ENCODE measurements around the gene STRIP1. TPM values are rescaled to one million over a fixed set of nuclear protein-coding genes. Genes with fewer than 3 reads are reported as not detected.
"Not testable (repeated sequence)": the region's sequence is repeated elsewhere in the genome, so short reads cannot be mapped to it uniquely, and the experiment has no call there.

Gene STRIP1
- total and polyA plus RNA-seq, 2 donors from 2014 or later, result 9.5 to 31.1 TPM

DNA sequence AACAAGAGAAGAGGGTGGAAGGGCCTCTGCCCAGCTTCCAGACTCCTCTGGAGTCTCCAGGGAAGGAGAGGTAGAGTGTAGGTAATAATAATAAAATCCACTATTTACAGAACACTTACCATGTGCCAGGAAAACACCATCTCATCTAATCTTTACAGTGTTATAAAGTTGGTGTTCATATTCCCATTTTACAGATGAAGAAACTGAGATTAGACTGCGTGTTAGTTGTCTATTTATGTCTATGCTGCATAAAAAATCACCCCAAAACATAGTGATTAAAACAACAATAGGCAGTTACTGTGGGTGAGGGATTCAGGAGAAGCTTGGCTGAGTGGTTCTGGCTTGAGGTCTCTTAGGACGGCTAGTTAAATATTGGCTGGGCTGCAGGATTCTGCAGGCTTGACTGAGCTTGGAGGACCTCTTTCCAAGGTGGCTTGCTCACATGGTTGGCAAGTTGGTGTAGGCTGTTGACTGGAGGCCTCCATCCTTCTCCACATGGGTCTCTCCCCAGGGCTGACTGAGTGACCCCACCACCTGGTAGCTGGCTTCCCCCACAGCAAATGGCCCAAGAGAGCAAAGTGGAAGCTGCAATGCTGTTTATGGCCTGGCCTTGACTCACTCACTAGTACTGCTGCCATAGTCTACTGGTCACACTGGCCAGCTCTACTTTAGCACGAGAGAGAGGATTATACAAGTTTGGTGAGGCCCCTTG is 42.5 kb downstream of the STRIP1 start:
- peaks cover 22% of the 10 kb centered on the region for H3K27me3 ChIP-seq (ENCODE audit: control insufficient read depth, insufficient read depth, low read length)
- DNase-seq, result no peak
- H3K4me3 ChIP-seq (ENCODE audit: low read length in 3 of 3), result no peak overlapping the region
- H3K36me3 ChIP-seq (ENCODE audit: control insufficient read depth in 2 of 3, insufficient read depth in 3 of 3, low read length in 3 of 3), result no peaks in the 10 kb centered on the region
- FAIRE-seq, result no peak
- H3K4me1 ChIP-seq (ENCODE audit: control insufficient read depth in 2 of 3, insufficient read depth in 2 of 3, low read depth in 1 of 3, low read length in 3 of 3), result peaks cover 0 to 2% (median 0%) of the 10 kb centered on the region in 3 donors
- H3K27ac ChIP-seq (ENCODE audit: low read depth in 2 of 2, low read length in 2 of 2), result no peak overlapping the region
- TF ChIP-seq, protein P1, sequence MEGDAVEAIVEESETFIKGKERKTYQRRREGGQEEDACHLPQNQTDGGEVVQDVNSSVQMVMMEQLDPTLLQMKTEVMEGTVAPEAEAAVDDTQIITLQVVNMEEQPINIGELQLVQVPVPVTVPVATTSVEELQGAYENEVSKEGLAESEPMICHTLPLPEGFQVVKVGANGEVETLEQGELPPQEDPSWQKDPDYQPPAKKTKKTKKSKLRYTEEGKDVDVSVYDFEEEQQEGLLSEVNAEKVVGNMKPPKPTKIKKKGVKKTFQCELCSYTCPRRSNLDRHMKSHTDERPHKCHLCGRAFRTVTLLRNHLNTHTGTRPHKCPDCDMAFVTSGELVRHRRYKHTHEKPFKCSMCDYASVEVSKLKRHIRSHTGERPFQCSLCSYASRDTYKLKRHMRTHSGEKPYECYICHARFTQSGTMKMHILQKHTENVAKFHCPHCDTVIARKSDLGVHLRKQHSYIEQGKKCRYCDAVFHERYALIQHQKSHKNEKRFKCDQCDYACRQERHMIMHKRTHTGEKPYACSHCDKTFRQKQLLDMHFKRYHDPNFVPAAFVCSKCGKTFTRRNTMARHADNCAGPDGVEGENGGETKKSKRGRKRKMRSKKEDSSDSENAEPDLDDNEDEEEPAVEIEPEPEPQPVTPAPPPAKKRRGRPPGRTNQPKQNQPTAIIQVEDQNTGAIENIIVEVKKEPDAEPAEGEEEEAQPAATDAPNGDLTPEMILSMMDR (IDR thresholded peaks at IDR 0.05; ENCODE audit: borderline replicate concordance, extremely low read depth, insufficient read depth), result no peak
- intact Hi-C loops (cut with DNase I), result no loop called here
- no peak overlapping the region for H3K9ac ChIP-seq (ENCODE audit: low read length in 3 of 3)
- H3K9me3 ChIP-seq (ENCODE audit: control insufficient read depth in 2 of 3, insufficient read depth in 1 of 3, low read length in 3 of 3), result no peaks in the 10 kb centered on the region

DNA sequence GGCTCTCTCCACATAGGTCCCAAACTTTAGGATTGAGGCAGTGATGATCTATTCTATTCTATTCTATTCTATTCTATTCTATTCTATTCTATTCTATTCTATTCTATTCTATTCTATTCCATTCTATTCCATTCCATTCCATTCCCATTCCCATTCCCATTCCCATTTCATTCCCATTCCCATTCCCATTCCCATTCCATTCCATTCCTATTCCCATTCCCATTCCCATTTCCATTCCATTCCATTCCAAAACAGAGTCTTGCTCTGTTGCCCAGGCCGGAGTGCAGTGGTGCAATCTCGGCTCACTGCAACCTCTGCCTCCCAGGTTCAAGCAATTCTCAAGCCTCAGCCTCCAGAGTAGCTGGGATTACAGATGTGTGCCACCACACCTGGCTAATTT is 45.6 kb downstream of the STRIP1 start:
- H3K9ac ChIP-seq (ENCODE audit: low read length in 3 of 3); intact Hi-C loops (cut with DNase I); H3K27ac ChIP-seq (ENCODE audit: low read depth in 2 of 2, low read length in 2 of 2); DNase-seq; H3K36me3 ChIP-seq (ENCODE audit: control insufficient read depth in 2 of 3, insufficient read depth in 3 of 3, low read length in 3 of 3); H3K4me1 ChIP-seq (ENCODE audit: control insufficient read depth in 2 of 3, insufficient read depth in 2 of 3, low read depth in 1 of 3, low read length in 3 of 3); H3K4me3 ChIP-seq (ENCODE audit: low read length in 3 of 3); FAIRE-seq; H3K9me3 ChIP-seq (ENCODE audit: control insufficient read depth in 2 of 3, insufficient read depth in 1 of 3, low read length in 3 of 3): not testable (repeated sequence)
- peaks cover 25% of the 10 kb centered on the region for H3K27me3 ChIP-seq (ENCODE audit: control insufficient read depth, insufficient read depth, low read length)

DNA sequence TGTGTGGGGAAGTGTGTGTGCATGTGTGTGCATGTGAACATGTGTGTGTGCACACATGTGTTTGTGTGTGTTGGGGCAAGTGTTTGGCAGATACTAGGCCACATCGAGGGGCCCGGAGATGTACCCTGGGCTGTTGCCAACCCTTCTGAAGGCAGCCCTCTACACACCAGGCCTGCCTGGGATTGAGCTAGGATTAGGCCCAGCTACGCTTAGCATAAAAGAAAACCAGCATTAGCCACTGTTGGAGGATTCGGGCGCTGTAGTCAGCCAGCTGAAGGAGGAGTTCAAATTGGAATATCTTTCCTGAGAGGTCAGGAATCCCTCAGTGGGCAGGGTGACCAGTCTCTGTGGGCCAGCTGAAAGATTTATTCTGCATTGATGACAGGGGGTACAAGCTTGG is 46.6 kb downstream of the STRIP1 start:
- TF ChIP-seq, protein P1 (IDR thresholded peaks at IDR 0.05; ENCODE audit: borderline replicate concordance, extremely low read depth, insufficient read depth), result no peak
- FAIRE-seq (no peak), DNase-seq (no peak)
- H3K36me3 ChIP-seq (ENCODE audit: control insufficient read depth in 2 of 3, insufficient read depth in 3 of 3, low read length in 3 of 3), result no peaks in the 10 kb centered on the region
- peaks cover 36% of the 10 kb centered on the region for H3K27me3 ChIP-seq (ENCODE audit: control insufficient read depth, insufficient read depth, low read length)
- no peak overlapping the region for H3K9ac ChIP-seq (ENCODE audit: low read length in 3 of 3)
- intact Hi-C loops (cut with DNase I), result no loop called here
- peaks cover 0 to 2% (median 0%) of the 10 kb centered on the region in 3 donors for H3K4me1 ChIP-seq (ENCODE audit: control insufficient read depth in 2 of 3, insufficient read depth in 2 of 3, low read depth in 1 of 3, low read length in 3 of 3)
- no peak overlapping the region for H3K4me3 ChIP-seq (ENCODE audit: low read length in 3 of 3)
- H3K27ac ChIP-seq (ENCODE audit: low read depth in 2 of 2, low read length in 2 of 2), result no peak overlapping the region
- no peaks in the 10 kb centered on the region for H3K9me3 ChIP-seq (ENCODE audit: control insufficient read depth in 2 of 3, insufficient read depth in 1 of 3, low read length in 3 of 3)

DNA sequence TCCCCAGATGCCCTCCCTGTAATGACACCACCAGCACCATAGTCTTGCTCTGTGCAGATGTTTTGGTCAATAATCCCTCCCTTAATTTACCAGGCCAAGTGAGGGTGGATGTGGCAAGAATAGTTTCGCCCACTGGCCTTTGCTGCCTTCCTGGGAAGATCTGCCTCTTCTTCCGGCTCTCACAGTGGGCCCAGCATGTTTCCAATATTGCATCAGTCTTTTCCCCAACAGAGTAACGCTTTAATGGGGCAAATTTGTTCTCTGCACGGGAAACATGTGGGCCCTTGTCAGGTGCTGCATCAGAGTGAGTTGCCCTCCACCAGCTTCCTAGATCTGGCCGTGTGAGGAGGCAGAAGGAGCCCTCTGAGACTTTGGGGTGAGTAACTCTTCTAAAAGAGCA is 48.1 kb downstream of the STRIP1 start:
- TF ChIP-seq, protein P1 (IDR thresholded peaks at IDR 0.05; ENCODE audit: borderline replicate concordance, extremely low read depth, insufficient read depth), result no peak
- Histone ChIP-seq H3K9me3 (ENCODE audit: control insufficient read depth in 2 of 3, insufficient read depth in 1 of 3, low read length in 3 of 3) (no peaks in the 10 kb centered on the region), H3K4me3 (ENCODE audit: low read length in 3 of 3) (no peak overlapping the region), H3K27me3 (ENCODE audit: control insufficient read depth, insufficient read depth, low read length) (peaks cover 46% of the 10 kb centered on the region), H3K36me3 (ENCODE audit: control insufficient read depth in 2 of 3, insufficient read depth in 3 of 3, low read length in 3 of 3) (no peaks in the 10 kb centered on the region), H3K27ac (ENCODE audit: low read depth in 2 of 2, low read length in 2 of 2) (no peak overlapping the region), H3K4me1 (ENCODE audit: control insufficient read depth in 2 of 3, insufficient read depth in 2 of 3, low read depth in 1 of 3, low read length in 3 of 3) (peaks cover 0 to 2% (median 0%) of the 10 kb centered on the region in 3 donors), H3K9ac (ENCODE audit: low read length in 3 of 3) (no peak overlapping the region)
- intact Hi-C loops (cut with DNase I), result no loop called here
- FAIRE-seq (no peak), DNase-seq (no peak)
